ENCODE results near the gene PLSCR3.

GRCh38 chr17:7393613-7394451 lies 493 bp downstream of the PLSCR3 start:
- TF ChIP-seq, protein P1, sequence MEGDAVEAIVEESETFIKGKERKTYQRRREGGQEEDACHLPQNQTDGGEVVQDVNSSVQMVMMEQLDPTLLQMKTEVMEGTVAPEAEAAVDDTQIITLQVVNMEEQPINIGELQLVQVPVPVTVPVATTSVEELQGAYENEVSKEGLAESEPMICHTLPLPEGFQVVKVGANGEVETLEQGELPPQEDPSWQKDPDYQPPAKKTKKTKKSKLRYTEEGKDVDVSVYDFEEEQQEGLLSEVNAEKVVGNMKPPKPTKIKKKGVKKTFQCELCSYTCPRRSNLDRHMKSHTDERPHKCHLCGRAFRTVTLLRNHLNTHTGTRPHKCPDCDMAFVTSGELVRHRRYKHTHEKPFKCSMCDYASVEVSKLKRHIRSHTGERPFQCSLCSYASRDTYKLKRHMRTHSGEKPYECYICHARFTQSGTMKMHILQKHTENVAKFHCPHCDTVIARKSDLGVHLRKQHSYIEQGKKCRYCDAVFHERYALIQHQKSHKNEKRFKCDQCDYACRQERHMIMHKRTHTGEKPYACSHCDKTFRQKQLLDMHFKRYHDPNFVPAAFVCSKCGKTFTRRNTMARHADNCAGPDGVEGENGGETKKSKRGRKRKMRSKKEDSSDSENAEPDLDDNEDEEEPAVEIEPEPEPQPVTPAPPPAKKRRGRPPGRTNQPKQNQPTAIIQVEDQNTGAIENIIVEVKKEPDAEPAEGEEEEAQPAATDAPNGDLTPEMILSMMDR (IDR thresholded peaks at IDR 0.05), result no peak
- no peak for TF ChIP-seq POLR2A (IDR thresholded peaks at IDR 0.05)
